WTC11 (cell line): ENCODE results near the gene TRIP12. TPM values are rescaled to one million over a fixed set of nuclear protein-coding genes. Genes with fewer than 3 reads are reported as not detected.

Source experiments
- ATAC-seq: fragments of 200-7000 bp; cut with Tn5 transposase; 2 replicates; pipeline ENCODE4 v1.10.0; 2021; ENCODE audit warnings: mild to moderate bottlenecking, moderate library complexity
- CTCF ChIA-PET: fragments of 300-600 bp; sonication (Branson Sonifier 250); formaldehyde crosslinking; loops from one replicate; lab custom pipeline; 2021; ENCODE audit warnings: antibody characterized with exemption; lab: Charles Lee
- POLR2A ChIA-PET: fragments of 350-600 bp; sonication (Branson Sonifier 250); formaldehyde crosslinking; loops from one replicate; lab custom pipeline; 2021; ENCODE audit warnings: antibody characterized with exemption; lab: Charles Lee
- DNase-seq: peaks from one replicate; pipeline ENCODE4 v3.0.0; 2021; ENCODE audit warnings: low spot score
- H3K27ac Mint-ChIP-seq: 2 replicates; pipeline ENCODE4 v1.8.0; 2021; ENCODE audit warnings: mixed read lengths
- H3K27me3 Mint-ChIP-seq: 2 replicates; pipeline ENCODE4 v1.8.0; 2021; ENCODE audit warnings: low read depth, mild to moderate bottlenecking, moderate library complexity, mixed read lengths
- H3K36me3 Mint-ChIP-seq: 2 replicates; pipeline ENCODE4 v1.8.0; 2021; ENCODE audit warnings: mixed read lengths
- H3K4me1 Mint-ChIP-seq: 2 replicates; pipeline ENCODE4 v1.8.0; 2022; ENCODE audit warnings: mixed read lengths
- H3K4me3 Mint-ChIP-seq: 2 replicates; pipeline ENCODE4 v1.8.0; 2021; ENCODE audit warnings: mild to moderate bottlenecking, moderate library complexity, mixed read lengths
- H3K9me3 Mint-ChIP-seq: 2 replicates; pipeline ENCODE4 v1.8.0; 2021; ENCODE audit warnings: mixed read lengths
- ARID4B ChIP-seq: sonication (generic); formaldehyde crosslinking; IDR thresholded peaks from 2 replicates; pipeline ENCODE4 v1.8.0; 2023; ENCODE audit warnings: missing genetic modification reagents, mild to moderate bottlenecking, borderline replicate concordance
- CBFB ChIP-seq: sonication (generic); formaldehyde crosslinking; IDR thresholded peaks from 2 replicates; pipeline ENCODE4 v1.8.1; 2022; ENCODE audit warnings: mild to moderate bottlenecking, low read depth, missing genetic modification reagents
- CTCF ChIP-seq: fragments of 200-600 bp; IDR thresholded peaks from 2 replicates; pipeline ENCODE4 v1.8.0; 2022; ENCODE audit warnings: antibody characterized with exemption
- E2F4 ChIP-seq: sonication (generic); formaldehyde crosslinking; IDR thresholded peaks from 2 replicates; pipeline ENCODE4 v1.8.1; 2022; ENCODE audit warnings: low read depth, mild to moderate bottlenecking, moderate library complexity, missing genetic modification reagents, borderline replicate concordance
- ELF4 ChIP-seq: sonication (generic); formaldehyde crosslinking; IDR thresholded peaks from 2 replicates; pipeline ENCODE4 v1.8.1; 2022; ENCODE audit warnings: low read depth, mild to moderate bottlenecking, moderate library complexity, missing genetic modification reagents
- EMX1 ChIP-seq: fragments of 250-450 bp; sonication (Bioruptor Pico); IDR thresholded peaks from 2 replicates; pipeline ENCODE4 v1.8.0; 2021; ENCODE audit warnings: mild to moderate bottlenecking
- ESRRA ChIP-seq: sonication (generic); formaldehyde crosslinking; IDR thresholded peaks from 2 replicates; pipeline ENCODE4 v1.8.1; 2022; ENCODE audit warnings: mild to moderate bottlenecking, missing genetic modification reagents, borderline replicate concordance
- FOXP4 ChIP-seq: sonication (generic); formaldehyde crosslinking; IDR thresholded peaks from 2 replicates; pipeline ENCODE4 v1.8.0; 2022; ENCODE audit warnings: mild to moderate bottlenecking, missing genetic modification reagents
- GRHL2 ChIP-seq: fragments of 250-450 bp; sonication (Bioruptor Pico); IDR thresholded peaks from 2 replicates; pipeline ENCODE4 v1.8.0; 2022; ENCODE audit warnings: mild to moderate bottlenecking, moderate library complexity; ENCODE audit not compliant: insufficient replicate concordance, severe bottlenecking
- HMGA2 ChIP-seq: fragments of 250-450 bp; sonication (Bioruptor Pico); IDR thresholded peaks from 2 replicates; pipeline ENCODE4 v1.4.0; 2021; ENCODE audit warnings: mild to moderate bottlenecking, moderate library complexity
- JUN ChIP-seq: sonication (generic); formaldehyde crosslinking; IDR thresholded peaks from 2 replicates; pipeline ENCODE4 v1.8.0; 2023; ENCODE audit warnings: mild to moderate bottlenecking, missing genetic modification reagents
- MLX ChIP-seq: sonication (generic); formaldehyde crosslinking; IDR thresholded peaks from 2 replicates; pipeline ENCODE4 v1.8.1; 2023; ENCODE audit warnings: mild to moderate bottlenecking, missing genetic modification reagents, moderate library complexity
- NR2C2 ChIP-seq: sonication (generic); formaldehyde crosslinking; IDR thresholded peaks from 2 replicates; pipeline ENCODE4 v1.8.0; 2022; ENCODE audit warnings: mild to moderate bottlenecking, missing genetic modification reagents
- PRDM15 ChIP-seq: sonication (generic); formaldehyde crosslinking; IDR thresholded peaks from 2 replicates; pipeline ENCODE4 v1.8.0; 2022; ENCODE audit warnings: missing genetic modification reagents
- SMAD4 ChIP-seq: sonication (generic); formaldehyde crosslinking; IDR thresholded peaks from 2 replicates; pipeline ENCODE4 v1.8.0; 2022; ENCODE audit warnings: mild to moderate bottlenecking, missing genetic modification reagents
- SOX15 ChIP-seq: fragments of 250-450 bp; sonication (Bioruptor Pico); IDR thresholded peaks from 2 replicates; pipeline ENCODE4 v1.9.0; 2021; ENCODE audit warnings: mild to moderate bottlenecking
- USF2 ChIP-seq: sonication (generic); formaldehyde crosslinking; IDR thresholded peaks from 2 replicates; pipeline ENCODE4 v1.8.1; 2023; ENCODE audit warnings: mild to moderate bottlenecking, missing genetic modification reagents, moderate library complexity
- ZBTB21 ChIP-seq: sonication (generic); formaldehyde crosslinking; IDR thresholded peaks from 2 replicates; pipeline ENCODE4 v1.8.1; 2023; ENCODE audit warnings: mild to moderate bottlenecking, missing genetic modification reagents, borderline replicate concordance
- ZBTB43 ChIP-seq: sonication (generic); formaldehyde crosslinking; IDR thresholded peaks from 2 replicates; pipeline ENCODE4 v1.8.1; 2023; ENCODE audit warnings: mild to moderate bottlenecking, missing genetic modification reagents
- ZNF512 ChIP-seq: sonication (generic); formaldehyde crosslinking; IDR thresholded peaks from 2 replicates; pipeline ENCODE4 v1.8.1; 2022; ENCODE audit warnings: missing genetic modification reagents, borderline replicate concordance
- total RNA-seq: library from RNA; stranded (reverse); gene quantifications from 3 replicates; pipeline ENCODE4 v1.2.3, GENCODE V29; 2021

TRIP12 gene
- total RNA-seq, 1 experiment from 2014 or later, result 149 TPM

GRCh38 chr2:229748950-229749349 lies 172.9 kb downstream of the TRIP12 start:
- ChIA-PET CTCF (interaction anchor here (0.6 to 1.0 kb wide), 2 partner anchors 318 to 641 kb away, joined by 3 read pairs; no protein-coding TSS in a partner anchor), POLR2A (no interaction called here)
- no peaks in the 10 kb centered on the region for H3K27me3 Mint-ChIP-seq
- H3K4me1 Mint-ChIP-seq, result peaks cover 12% of the 10 kb centered on the region
- peaks cover 12% of the 10 kb centered on the region for H3K36me3 Mint-ChIP-seq
- DNase-seq (no peak), ATAC-seq (peak; percentile 82)
- H3K9me3 Mint-ChIP-seq, result peaks cover 16% of the 10 kb centered on the region
- no peak for TF ChIP-seq SOX15 (CRISPR knock-in tag)
- no peak for TF ChIP-seq HMGA2 (CRISPR knock-in tag)
- TF ChIP-seq SMAD4 (CRISPR knock-in tag), result no peak
- no peak for TF ChIP-seq MLX (CRISPR knock-in tag)
- no peak for TF ChIP-seq ESRRA (CRISPR knock-in tag)
- no peak for TF ChIP-seq JUN (CRISPR knock-in tag)
- TF ChIP-seq ELF4 (CRISPR knock-in tag), result no peak
- TF ChIP-seq CBFB (CRISPR knock-in tag), result no peak
- no peak for TF ChIP-seq ZBTB21 (CRISPR knock-in tag)
- TF ChIP-seq PRDM15 (CRISPR knock-in tag), result no peak
- no peak for TF ChIP-seq NR2C2
- TF ChIP-seq ZBTB43 (CRISPR knock-in tag), result no peak
- no peak for TF ChIP-seq CTCF
- TF ChIP-seq USF2 (CRISPR knock-in tag), result no peak
- no peak for TF ChIP-seq E2F4 (CRISPR knock-in tag)
- TF ChIP-seq GRHL2 (CRISPR knock-in tag), result no peak
- no peak for TF ChIP-seq EMX1 (CRISPR knock-in tag)
- TF ChIP-seq ARID4B, result no peak
- TF ChIP-seq ZNF512 (CRISPR knock-in tag), result no peak
- no peak for TF ChIP-seq FOXP4
- H3K4me3 Mint-ChIP-seq, result no peak overlapping the region
- H3K27ac Mint-ChIP-seq, result no peak overlapping the region
